ENCODE measurements around the gene SNAPC4. TPM values are rescaled to one million over a fixed set of nuclear protein-coding genes. Genes with fewer than 3 reads are reported as not detected.
A peak's percentile ranks its signal among the peaks of the same experiment; 100 is the strongest.

Gene SNAPC4
- total and polyA plus RNA-seq, 8 donors = 5.8 to 14.2 (median 11.3) TPM

DNA sequence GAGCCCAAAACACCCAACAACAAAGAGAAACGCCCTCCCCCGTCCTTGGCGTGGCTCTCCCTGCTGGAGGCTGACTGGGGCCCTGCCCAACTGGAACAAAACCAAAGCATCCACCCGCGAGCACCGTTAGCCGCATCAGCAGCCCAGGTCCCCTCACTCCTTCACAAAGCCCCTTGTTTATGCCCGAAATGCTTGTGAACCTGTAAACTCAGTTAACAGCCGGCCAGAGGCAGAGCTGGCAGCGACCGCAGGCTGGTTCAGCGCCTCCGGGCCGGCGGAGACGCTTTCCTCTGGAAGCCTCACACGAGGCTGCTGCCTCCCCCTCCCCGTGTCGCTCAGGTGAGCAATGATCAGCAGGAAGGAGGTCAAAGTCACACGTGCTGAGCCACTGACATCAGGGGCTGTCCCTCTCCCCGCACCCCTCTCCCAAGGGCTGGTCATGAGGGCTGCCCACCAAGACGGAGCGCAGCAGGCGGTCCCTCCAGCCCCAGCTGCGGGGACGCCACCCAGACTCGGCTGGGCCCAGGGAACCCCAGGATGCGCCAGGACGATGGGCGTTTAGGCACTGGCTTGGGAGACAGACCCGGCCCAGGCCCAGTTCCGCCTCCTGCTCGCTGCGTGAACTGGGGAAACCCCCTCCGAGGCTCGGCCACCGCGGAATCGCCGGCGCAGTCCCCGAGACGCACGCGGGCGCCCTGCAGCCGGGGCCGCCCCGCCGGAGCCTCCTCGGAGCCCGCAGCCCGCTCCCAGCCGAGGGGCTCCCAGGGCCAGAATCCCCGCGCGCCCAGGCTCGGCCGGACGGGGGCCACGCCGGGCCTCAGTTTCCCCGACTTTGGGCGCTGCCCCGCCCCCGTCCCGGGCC is 563 bp downstream of the SNAPC4 start:
- intact Hi-C loops (cut with DNase I) = no loop called here
- ATAC-seq = peak; percentile 8

GRCh38 chr9:136398286-136398685 is 1.7 kb downstream of the SNAPC4 start:
- no peak for TF ChIP-seq CTCF (IDR thresholded peaks at IDR 0.05)
- no peak overlapping the region for H3K27ac ChIP-seq
- H3K27me3 ChIP-seq = no peaks in the 10 kb centered on the region
- no peak for DNase-seq
- no peak overlapping the region for H3K4me3 ChIP-seq
- peaks cover 0 to 59% of the 10 kb centered on the region in 2 donors for H3K36me3 ChIP-seq
- ATAC-seq = no peak
- intact Hi-C loops (cut with DNase I) = no loop called here
- H3K4me1 ChIP-seq = peaks cover 16 to 26% of the 10 kb centered on the region in 2 donors
- H3K9me3 ChIP-seq = no peaks in the 10 kb centered on the region

More for the DNA sequence above, 563 bp downstream of the SNAPC4 start:
- DNase-seq = peak in 2 of 4 donors; percentile 35 to 85
- Histone ChIP-seq H3K27ac (peak overlapping the region in 1 of 2 donors; percentile 57), H3K4me1 (peaks cover 16 to 26% of the 10 kb centered on the region in 2 donors), H3K27me3 (no peaks in the 10 kb centered on the region), H3K9me3 (no peaks in the 10 kb centered on the region), H3K4me3 (peak overlapping the region; percentile 98), H3K36me3 (peaks cover 0 to 59% of the 10 kb centered on the region in 2 donors)
- TF ChIP-seq CTCF (IDR thresholded peaks at IDR 0.05) = no peak

DNA sequence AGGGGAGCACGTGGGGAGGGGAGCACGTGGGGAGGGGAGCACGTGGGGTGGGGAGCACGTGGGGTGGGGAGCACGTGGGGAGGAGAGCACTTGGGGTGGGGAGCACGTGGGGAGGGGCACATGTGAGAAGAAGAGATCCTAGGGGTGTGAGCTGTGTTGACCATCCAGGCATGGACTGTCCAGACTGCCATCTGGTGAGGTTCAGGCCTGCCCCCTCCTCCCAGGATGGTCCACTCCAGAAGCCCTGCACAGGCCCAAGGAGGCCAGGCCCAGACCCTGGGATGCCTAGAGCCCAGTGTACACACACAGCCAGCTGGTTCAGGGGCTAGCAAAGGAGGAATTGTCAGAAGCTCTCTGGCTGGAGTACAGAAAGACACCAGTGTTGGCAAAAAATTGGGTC is 2.3 kb downstream of the SNAPC4 start:
- no peak for TF ChIP-seq CTCF (IDR thresholded peaks at IDR 0.05)
- Histone ChIP-seq H3K36me3 (peaks cover 0 to 66% of the 10 kb centered on the region in 2 donors), H3K27me3 (no peaks in the 10 kb centered on the region), H3K4me3 (no peak overlapping the region), H3K9me3 (no peaks in the 10 kb centered on the region), H3K27ac (no peak overlapping the region), H3K4me1 (peaks cover 16 to 26% of the 10 kb centered on the region in 2 donors)
- intact Hi-C loops (cut with DNase I) = no loop called here
- no peak for ATAC-seq
- DNase-seq = no peak

DNA sequence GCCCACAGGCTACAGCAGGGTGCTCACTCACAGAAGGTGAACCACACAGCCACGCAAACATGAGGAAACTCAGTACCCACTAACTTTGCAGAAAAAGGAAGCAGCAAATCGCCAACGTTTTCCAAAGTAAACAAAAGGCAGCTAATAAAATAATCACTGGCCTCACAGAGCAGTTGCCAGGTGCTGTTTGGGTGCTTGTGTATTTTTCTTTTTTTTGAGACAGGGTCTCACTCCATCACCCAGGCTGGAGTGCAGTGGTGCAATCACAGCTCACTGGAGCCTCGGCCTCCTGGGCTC is 3.8 kb downstream of the SNAPC4 start:
- no peak for TF ChIP-seq CTCF (IDR thresholded peaks at IDR 0.05)
- Histone ChIP-seq H3K27me3 (no peaks in the 10 kb centered on the region), H3K4me1 (peaks cover 16 to 26% of the 10 kb centered on the region in 2 donors), H3K9me3 (no peaks in the 10 kb centered on the region), H3K4me3 (no peak overlapping the region), H3K36me3 (peaks cover 0 to 69% of the 10 kb centered on the region in 2 donors), H3K27ac (no peak overlapping the region)
- DNase-seq (no peak), ATAC-seq (no peak)
- intact Hi-C loops (cut with DNase I) = no loop called here

DNA sequence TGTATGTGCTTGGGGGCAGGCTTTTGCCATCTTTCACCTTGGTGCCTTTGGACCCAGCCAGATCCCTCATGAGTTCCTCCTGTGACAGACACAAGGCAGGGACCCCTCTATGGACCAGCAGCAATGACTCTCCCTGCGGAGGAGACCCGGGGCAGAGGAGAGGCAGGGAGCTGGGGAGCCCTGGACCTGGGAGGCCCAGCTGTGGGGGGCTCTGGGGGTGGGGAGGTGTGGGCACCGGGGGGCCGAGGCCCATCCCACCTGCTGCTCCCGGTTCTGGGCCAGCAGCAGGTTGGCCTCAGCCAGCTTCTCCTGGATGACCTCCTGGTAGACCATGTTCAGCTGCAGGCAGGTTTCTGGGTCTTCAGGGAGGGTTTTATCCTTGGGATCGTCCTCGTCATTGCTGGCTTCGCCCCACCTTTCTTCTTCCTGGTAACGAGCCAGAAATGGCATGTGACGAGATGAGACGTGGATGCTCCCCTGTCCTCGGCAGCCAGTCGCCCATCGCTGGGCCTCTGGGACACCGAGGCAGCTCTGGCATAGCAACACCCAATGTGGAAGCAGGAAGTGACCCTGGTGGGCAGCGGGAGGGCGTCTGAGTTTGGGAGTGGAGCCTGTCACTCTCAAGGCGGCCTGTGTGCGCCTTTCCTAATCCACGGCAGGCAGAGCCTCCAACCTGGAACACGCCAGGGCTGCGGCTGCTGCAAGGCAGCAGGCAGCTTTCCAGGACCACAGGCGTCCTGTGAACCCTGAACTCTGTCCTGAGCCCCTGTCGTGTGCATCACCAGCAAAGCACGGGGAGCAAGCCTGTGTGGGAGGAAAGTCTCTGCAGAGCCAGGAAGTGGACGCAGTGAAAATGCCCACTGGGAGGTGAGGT is 4.4 kb downstream of the SNAPC4 start:
- intact Hi-C loops (cut with DNase I) = no loop called here
- ATAC-seq = no peak
- Histone ChIP-seq H3K27me3 (no peaks in the 10 kb centered on the region), H3K9me3 (no peaks in the 10 kb centered on the region), H3K4me1 (peaks cover 15 to 23% of the 10 kb centered on the region in 2 donors), H3K36me3 (peaks cover 0 to 75% of the 10 kb centered on the region in 2 donors), H3K4me3 (no peak overlapping the region), H3K27ac (no peak overlapping the region)
- DNase-seq = no peak
- no peak for TF ChIP-seq CTCF (IDR thresholded peaks at IDR 0.05)

Measured in left lung (tissue), 10 donors.